ENCODE results near the gene CLEC4M.

DNA sequence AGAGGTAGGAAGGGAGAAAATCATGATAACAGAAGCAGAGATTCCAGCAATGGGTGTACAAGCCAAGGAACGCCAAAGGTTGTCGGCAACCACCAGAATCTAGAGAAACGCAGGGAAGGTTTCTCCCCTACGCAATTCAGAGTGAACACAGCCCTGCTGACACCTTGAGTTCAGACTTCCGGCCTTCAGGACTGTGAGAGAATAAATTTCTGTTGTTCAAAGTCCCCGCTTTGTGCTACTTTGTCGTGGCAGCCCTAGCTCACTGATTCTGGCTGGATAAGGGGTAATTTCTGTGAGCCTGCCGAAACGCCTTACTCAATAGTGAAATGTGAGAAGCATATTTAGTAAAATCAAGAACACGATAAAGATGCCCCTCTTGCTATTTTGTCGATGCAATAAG is 25.8 kb upstream of the CLEC4M start:
- TF ChIP-seq FOXA1 (IDR thresholded peaks at IDR 0.05) (no peak), SP1 (IDR thresholded peaks at IDR 0.05) (no peak)

All from liver (tissue), 2 donors.